Right renal pelvis (tissue), 4 donors: ENCODE data around the gene RTN3. TPM values are rescaled to one million over a fixed set of nuclear protein-coding genes. Genes with fewer than 3 reads are reported as not detected.
A peak's percentile ranks its signal among the peaks of the same experiment; 100 is the strongest.

Experiments used
- DNase-seq, 4 donors: peaks; one replicate each; pipeline ENCODE4 v3.0.0-alpha.2; 2013; ENCODE audit warnings: low read depth in 4 of 4, low spot score in 3 of 4, missing footprints in 1 of 4
- polyA plus RNA-seq, 4 donors: library from polyadenylated mRNA; unstranded; fragments of 120-200 nt; gene quantifications; one replicate each; pipeline ENCODE4 v1.2.1, GENCODE V29; 2013; ENCODE audit not compliant: insufficient read length in 4 of 4

The RTN3 gene
- polyA plus RNA-seq, 4 donors = 172 to 196 (median 184) TPM

- no peak for DNase-seq
These were observed 55.6 kb downstream of the RTN3 start for GRCh38 chr11:63736864-63737263.

- no peak for DNase-seq
These were observed 56.4 kb downstream of the RTN3 start for GRCh38 chr11:63737718-63738117.

GRCh38 chr11:63738720-63739360, 57.5 kb downstream of the RTN3 start:
- peak in 2 of 4 donors; percentile 29 to 64 for DNase-seq

GRCh38 chr11:63745304-63746170, 64.2 kb downstream of the RTN3 start:
- DNase-seq = no peak

- DNase-seq = no peak
These were observed 65.7 kb downstream of the RTN3 start for GRCh38 chr11:63747011-63747410.

GRCh38 chr11:63749624-63750023, 68.3 kb downstream of the RTN3 start:
- no peak for DNase-seq

GRCh38 chr11:63756919-63757761, 75.8 kb downstream of the RTN3 start:
- no peak for DNase-seq

GRCh38 chr11:63760487-63761079, 79.3 kb downstream of the RTN3 start:
- DNase-seq = no peak

GRCh38 chr11:63761188-63761587, 79.9 kb downstream of the RTN3 start:
- DNase-seq = no peak

- DNase-seq = no peak
These were observed 80.8 kb downstream of the RTN3 start for GRCh38 chr11:63761931-63762653.

GRCh38 chr11:63762654-63763495, 81.6 kb downstream of the RTN3 start:
- DNase-seq = no peak

- no peak for DNase-seq
These were observed 82.4 kb downstream of the RTN3 start for GRCh38 chr11:63763496-63764339.

GRCh38 chr11:63764340-63764678, 83.0 kb downstream of the RTN3 start:
- DNase-seq = no peak

GRCh38 chr11:63764679-63765647, 83.7 kb downstream of the RTN3 start:
- no peak for DNase-seq

GRCh38 chr11:63765688-63766241, 84.5 kb downstream of the RTN3 start:
- no peak for DNase-seq

- DNase-seq = no peak
These were observed 85.4 kb downstream of the RTN3 start for GRCh38 chr11:63766531-63767235.

- no peak for DNase-seq
These were observed 85.9 kb downstream of the RTN3 start for GRCh38 chr11:63767267-63767564.
